H1 (cell line): ENCODE results near the gene PCNX3. TPM values are rescaled to one million over a fixed set of nuclear protein-coding genes. Genes with fewer than 3 reads are reported as not detected.

Experiments
- CTCF ChIA-PET: fragments of 300-600 bp; sonication (Branson Sonifier 250); formaldehyde crosslinking; loops from one replicate; lab custom pipeline; 2021; ENCODE audit not compliant: partially characterized antibody; lab: Charles Lee
- POLR2A ChIA-PET: fragments of 300-600 bp; sonication (Branson Sonifier 250); formaldehyde crosslinking; loops from one replicate; lab custom pipeline; 2021; ENCODE audit warnings: inconsistent platforms; ENCODE audit not compliant: partially characterized antibody; lab: Charles Lee
- DNase-seq, 2 experiments: peaks; one replicate each; pipeline versions ENCODE4 v3.0.0 to v3.0.0-alpha.2; 2010 to 2022; ENCODE audit warnings: low spot score in 2 of 2, low read depth in 1 of 2, mixed read lengths in 1 of 2
- FAIRE-seq: peaks from 2 replicates; lab custom pipeline; 2011; peaks lifted over from hg19 to GRCh38; lab: Jason Lieb, UNC
- H2AFZ ChIP-seq: 2 replicates; pipeline ENCODE4 v1.8.1; 2012; ENCODE audit warnings: low read length, inconsistent platforms
- H2AK5ac ChIP-seq: 2 replicates; pipeline ENCODE4 v1.6.1; 2013; ENCODE audit warnings: low read depth, low read length
- H2BK120ac ChIP-seq: replicated peaks from 2 replicates; pipeline ENCODE3; 2013; ENCODE audit warnings: low read depth, low read length, inconsistent platforms
- H2BK12ac ChIP-seq: 2 replicates; pipeline ENCODE4 v1.6.1; 2013; ENCODE audit warnings: low read depth, low read length
- H2BK15ac ChIP-seq: 2 replicates; pipeline ENCODE4 v1.6.1; 2013; ENCODE audit warnings: low read length
- H2BK20ac ChIP-seq: 2 replicates; pipeline ENCODE4 v1.6.1; 2013; ENCODE audit warnings: low read length
- H2BK5ac ChIP-seq: 2 replicates; pipeline ENCODE4 v1.6.1; 2013; ENCODE audit warnings: low read depth, low read length
- H3K14ac ChIP-seq: 2 replicates; pipeline ENCODE4 v1.6.1; 2013; ENCODE audit warnings: inconsistent platforms; ENCODE audit not compliant: insufficient read length
- H3K18ac ChIP-seq: 2 replicates; pipeline ENCODE4 v1.6.1; 2013; ENCODE audit warnings: low read length; ENCODE audit errors: extremely low read depth
- H3K23ac ChIP-seq: 2 replicates; pipeline ENCODE4 v1.6.1; 2013; ENCODE audit warnings: inconsistent platforms; ENCODE audit not compliant: insufficient read length
- H3K23me2 ChIP-seq: 2 replicates; pipeline ENCODE4 v1.6.1; 2013; ENCODE audit warnings: low read depth, low read length
- H3K27ac ChIP-seq: 2 replicates; pipeline ENCODE4 v1.6.1; 2011; ENCODE audit warnings: low read depth, low read length, inconsistent platforms
- H3K27me3 ChIP-seq, 4 experiments: replicated peaks in 1 of 4; 1 replicate in 1 of 4; 2 replicates in 3 of 4; pipeline versions ENCODE4 v1.6.1 to v1.8.1; 2011 to 2013; ENCODE audit warnings: low read length in 3 of 4, mild to moderate bottlenecking in 3 of 4, inconsistent platforms in 2 of 4, mixed read lengths in 2 of 4, moderate library complexity in 1 of 4; ENCODE audit not compliant: control insufficient read depth in 3 of 4, insufficient read depth in 3 of 4; ENCODE audit errors: extremely low read depth in 1 of 4
- H3K36me3 ChIP-seq, 4 experiments: 2 replicates each; pipeline versions ENCODE4 v1.6.1 to v1.8.1; 2011 to 2013; ENCODE audit warnings: mild to moderate bottlenecking in 4 of 4, low read length in 3 of 4, moderate library complexity in 2 of 4, control low read depth in 1 of 4, inconsistent platforms in 1 of 4; ENCODE audit not compliant: insufficient read depth in 4 of 4, control insufficient read depth in 2 of 4
- H3K4ac ChIP-seq: replicated peaks from 2 replicates; pipeline ENCODE3; 2013; ENCODE audit warnings: low read length, low read depth, mixed read lengths, inconsistent platforms; ENCODE audit not compliant: insufficient read length
- H3K4me1 ChIP-seq, 4 experiments: replicated peaks in 1 of 4; 1 replicate in 1 of 4; 2 replicates in 3 of 4; pipeline versions ENCODE4 v1.6.1 to v1.8.1; 2011 to 2013; ENCODE audit warnings: low read length in 3 of 4, inconsistent platforms in 2 of 4, mixed read lengths in 1 of 4; ENCODE audit not compliant: insufficient read depth in 4 of 4, control insufficient read depth in 3 of 4
- H3K4me2 ChIP-seq, 2 experiments: 2 replicates each; pipeline versions ENCODE4 v1.6.1 to v1.8.1; 2011 to 2013; ENCODE audit warnings: low read depth in 2 of 2, low read length in 2 of 2, control low read depth in 1 of 2, inconsistent platforms in 1 of 2, mild to moderate bottlenecking in 1 of 2; ENCODE audit not compliant: insufficient read depth in 1 of 2
- H3K4me3 ChIP-seq, 4 experiments: fragments of 200-600, 300-600 bp in 1 of 4; sonication (generic), shearing (Covaris generic), sonication (Bioruptor Twin) in 1 of 4; 2 replicates each; pipeline versions ENCODE4 v1.5.1 to v1.8.1; 2011 to 2016; ENCODE audit warnings: low read length in 4 of 4, low read depth in 3 of 4, control low read depth in 2 of 4, inconsistent platforms in 2 of 4, mild to moderate bottlenecking in 2 of 4, mixed read lengths in 1 of 4, moderate library complexity in 1 of 4; ENCODE audit not compliant: insufficient read depth in 2 of 4; ENCODE audit errors: extremely low read depth in 1 of 4
- H3K56ac ChIP-seq: replicated peaks from 2 replicates; pipeline ENCODE3; 2013; ENCODE audit warnings: low read depth, mild to moderate bottlenecking, mixed read lengths, low read length, inconsistent platforms; ENCODE audit not compliant: insufficient read length
- H3K79me1 ChIP-seq: 2 replicates; pipeline ENCODE4 v1.6.1; 2013; ENCODE audit warnings: low read depth, low read length, control low read depth
- H3K79me2 ChIP-seq, 2 experiments: 2 replicates each; pipeline versions ENCODE4 v1.6.1 to v1.8.1; 2012 to 2013; ENCODE audit warnings: low read length in 2 of 2, mild to moderate bottlenecking in 2 of 2, inconsistent platforms in 1 of 2; ENCODE audit not compliant: insufficient read depth in 2 of 2, control insufficient read depth in 1 of 2
- H3K9ac ChIP-seq, 4 experiments: replicated peaks in 1 of 4; 1 replicate in 1 of 4; 2 replicates in 3 of 4; pipeline versions ENCODE4 v1.6.1 to v1.8.1; 2011 to 2013; ENCODE audit warnings: low read depth in 3 of 4, low read length in 3 of 4, control low read depth in 2 of 4, mild to moderate bottlenecking in 2 of 4, moderate library complexity in 2 of 4, inconsistent platforms in 1 of 4; ENCODE audit errors: extremely low read depth in 1 of 4
- H3K9me3 ChIP-seq, 2 experiments: 2 replicates each; pipeline versions ENCODE4 v1.6.1 to v1.8.1; 2012 to 2013; ENCODE audit warnings: mild to moderate bottlenecking in 2 of 2, moderate library complexity in 2 of 2, control low read depth in 1 of 2, inconsistent platforms in 1 of 2, low read depth in 1 of 2, low read length in 1 of 2, mixed read lengths in 1 of 2; ENCODE audit not compliant: insufficient read depth in 2 of 2
- H4K20me1 ChIP-seq, 2 experiments: replicated peaks in 1 of 2; 2 replicates each; pipeline versions ENCODE3 to v1.8.1; 2011 to 2013; ENCODE audit warnings: inconsistent platforms in 2 of 2, low read length in 2 of 2, mild to moderate bottlenecking in 1 of 2; ENCODE audit not compliant: insufficient read depth in 2 of 2, control insufficient read depth in 1 of 2
- H4K5ac ChIP-seq: 2 replicates; pipeline ENCODE4 v1.6.1; 2013; ENCODE audit warnings: low read length, low read depth, mixed read lengths, inconsistent platforms; ENCODE audit not compliant: insufficient read length
- H4K8ac ChIP-seq: 2 replicates; pipeline ENCODE4 v1.8.0; 2013; ENCODE audit warnings: mild to moderate bottlenecking, moderate library complexity, low read length, inconsistent platforms; ENCODE audit not compliant: insufficient read depth; ENCODE audit errors: extremely low read depth
- H4K91ac ChIP-seq: replicated peaks from 2 replicates; pipeline ENCODE3; 2013; ENCODE audit warnings: low read length, mixed read lengths, inconsistent platforms; ENCODE audit not compliant: insufficient read length
- CHD2 ChIP-seq: IDR thresholded peaks from 2 replicates; pipeline ENCODE4 v1.6.1; 2012; ENCODE audit warnings: low read length, improper control_type of control experiment
- NANOG ChIP-seq: IDR thresholded peaks from 2 replicates; pipeline ENCODE4 v1.6.1; 2011; ENCODE audit warnings: low read length, low read depth, mild to moderate bottlenecking, inconsistent platforms; ENCODE audit not compliant: insufficient read depth, poor library complexity, severe bottlenecking
- NRF1 ChIP-seq: IDR thresholded peaks from 2 replicates; pipeline ENCODE4 v1.6.1; 2011; ENCODE audit warnings: mild to moderate bottlenecking, low read depth, low read length, improper control_type of control experiment
- PHF8 ChIP-seq: fragments of 200-600 bp; sonication (generic); conservative IDR thresholded peaks from 2 replicates; pipeline ENCODE4 v1.7.1; 2012; ENCODE audit warnings: low read depth, mild to moderate bottlenecking, inconsistent platforms, low read length, moderate library complexity
- RBBP5 ChIP-seq: IDR thresholded peaks from 2 replicates; pipeline ENCODE4 v1.7.1; 2012; ENCODE audit warnings: low read depth, mild to moderate bottlenecking, inconsistent platforms, low read length, moderate library complexity, borderline replicate concordance
- RNF2 ChIP-seq: fragments of 200-900, 300-1000 bp; sonication (generic); IDR thresholded peaks from 2 replicates; pipeline ENCODE4 v1.7.1; 2016; ENCODE audit warnings: borderline replicate concordance, low read depth, mild to moderate bottlenecking, antibody characterized with exemption, low read length; ENCODE audit not compliant: poor library complexity, severe bottlenecking; ENCODE audit errors: missing control alignments
- RXRA ChIP-seq: IDR thresholded peaks from 2 replicates; pipeline ENCODE4 v1.6.1; 2011; ENCODE audit warnings: low read depth, mild to moderate bottlenecking, low read length, moderate library complexity; ENCODE audit not compliant: insufficient read depth
- SIX5 ChIP-seq: IDR thresholded peaks from 2 replicates; pipeline ENCODE4 v1.6.1; 2011; ENCODE audit warnings: mild to moderate bottlenecking, low read depth, low read length
- SP2 ChIP-seq: IDR thresholded peaks from 2 replicates; pipeline ENCODE4 v1.6.1; 2012; ENCODE audit warnings: mild to moderate bottlenecking, low read length, inconsistent platforms
- WGBS, 2 experiments: shearing (Covaris generic) in 1 of 2; methylation state at CpG; one replicate each; pipeline versions ENCODE4 v1.1.6 to v1.1.7; 2013 to 2015; ENCODE audit warnings: low lambda C conversion rate in 2 of 2, mixed read lengths in 2 of 2, inconsistent platforms in 1 of 2, low coverage in 1 of 2, missing lambda C conversion rate in 1 of 2; ENCODE audit not compliant: insufficient replicate concordance in 2 of 2, insufficient coverage in 1 of 2, insufficient read length in 1 of 2; ENCODE audit errors: extremely low coverage in 1 of 2, missing lambda C conversion rate in 1 of 2; 5-methylcytosine and 5-hydroxymethylcytosine counted together
- polyA plus RNA-seq, 7 experiments: library from polyadenylated mRNA; depleted of rRNA in 3 of 7; stranded (reverse) in 5 of 7; unstranded in 2 of 7; fragments of >200 nt in 5 of 7; fragments of 200-250 nt in 2 of 7; gene quantifications; 1 replicate in 5 of 7; 2 replicates in 1 of 7; 4 replicates in 1 of 7; pipeline versions ENCODE4 v1.2.1 to v1.2.3, GENCODE V29; 2011 to 2013; ENCODE audit warnings: missing spikeins in 2 of 7, mixed read lengths in 2 of 7
- total RNA-seq: library from RNA; stranded (reverse); fragmentation: NEBNext Ultra II Directional; extraction: Animal tissue kit (Norgen Biotek cat#: 25700); gene quantifications from 2 replicates; pipeline ENCODE4 v1.2.1, GENCODE V29; 2021
- TF ChIP-seq, protein P1 (sequence below), 3 experiments: IDR thresholded peaks; 1 replicate in 2 of 3; 2 replicates in 1 of 3; pipeline versions ENCODE4 v1.5.1 to v1.6.1; 2011; ENCODE audit warnings: low read length in 3 of 3, mild to moderate bottlenecking in 3 of 3, inconsistent platforms in 2 of 3, low read depth in 1 of 3, moderate library complexity in 1 of 3; ENCODE audit not compliant: insufficient read depth in 1 of 3; ENCODE audit errors: control extremely low read depth in 1 of 3

PCNX3 gene
- total and polyA plus RNA-seq, 2 of the 8 experiments (the other 6 are each of a cell fraction or from before 2014, with no cell fraction given), result 27.2 to 38.8 TPM

DNA sequence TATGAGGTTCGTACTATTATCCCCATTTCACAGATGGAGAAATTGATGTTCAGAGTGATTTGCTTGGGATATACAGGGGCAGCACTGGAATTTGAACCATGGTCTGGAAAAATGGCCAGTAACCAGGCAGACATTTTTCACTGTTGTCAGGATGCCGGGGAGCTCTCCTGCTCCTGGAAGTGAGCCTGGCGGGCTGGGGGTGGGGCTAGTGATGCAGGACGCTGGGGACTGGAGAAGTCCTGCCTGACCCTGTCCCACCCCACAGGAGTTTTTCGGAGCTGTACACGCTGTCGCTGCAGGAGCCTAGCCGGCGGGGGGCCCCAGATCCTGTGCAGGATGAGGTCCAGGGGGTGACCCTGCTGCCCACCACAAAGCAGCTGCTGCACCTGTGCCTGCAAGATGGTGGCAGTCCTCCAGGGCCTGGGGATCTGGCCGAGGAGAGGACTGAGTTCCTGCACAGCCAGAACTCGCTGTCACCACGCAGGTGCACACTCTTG is 33.5 kb downstream of the PCNX3 start:
- Histone ChIP-seq H3K4me2 (no peak overlapping the region), H3K79me2 (no peaks in the 10 kb centered on the region), H2AK5ac (no peak overlapping the region), H3K79me1 (peaks cover 2% of the 10 kb centered on the region; the same call in 1 of the 2 replicates), H3K36me3 (peaks cover 0 to 3% (median under 1%) of the 10 kb centered on the region in 4 experiments; a peak in 2 of 8 replicates), H4K5ac (no peak overlapping the region), H3K4ac (no peak overlapping the region), H3K9ac (no peak overlapping the region), H3K4me3 (no peak overlapping the region), H4K8ac (no peak overlapping the region), H3K18ac (no peak overlapping the region), H3K4me1 (peaks cover 0 to 12% (median 8%) of the 10 kb centered on the region in 4 experiments; a peak in 6 of 7 replicates), H3K14ac (no peak overlapping the region), H2BK120ac (no peak overlapping the region), H2BK20ac (no peak overlapping the region), H3K56ac (no peak overlapping the region), H2BK5ac (no peak overlapping the region), H3K23ac (no peak overlapping the region), H3K23me2 (peaks cover 8% of the 10 kb centered on the region; the same call in 1 of the 2 replicates), H4K91ac (no peak overlapping the region), H3K9me3 (no peaks in the 10 kb centered on the region), H4K20me1 (peaks cover 2 to 16% of the 10 kb centered on the region in 2 experiments), H3K27me3 (peaks cover 0 to 5% (median 2%) of the 10 kb centered on the region in 4 experiments; a peak in 1 of 7 replicates), H2AFZ (no peak overlapping the region), H2BK15ac (no peak overlapping the region), H2BK12ac (no peak overlapping the region), H3K27ac (no peak overlapping the region)
- 92% methylated on average over 12 of the region's 12 CpGs; no CpG with 5 or more reads in 1 of the 2 experiments for WGBS, 2 experiments
- no peak for DNase-seq
- no peak for FAIRE-seq
- POLR2A ChIA-PET, result interaction anchor here (0.6 to 7.5 kb wide), 6 partner anchors 11 to 203 kb away, joined by 3 to 58 read pairs (median 5); partner anchors contain the start of genes PCNX3, RELA and SIPA1
- CTCF ChIA-PET, result interaction anchor here (0.6 to 2.7 kb wide), 4 partner anchors 11 to 236 kb away, joined by 3 to 21 read pairs (median 4); partner anchors contain the start of gene SIPA1
- TF ChIP-seq NANOG, result no peak
- TF ChIP-seq NRF1, result no peak
- no peak for TF ChIP-seq PHF8
- TF ChIP-seq SIX5, result no peak
- no peak for TF ChIP-seq RXRA
- TF ChIP-seq RBBP5, result no peak
- no peak for TF ChIP-seq RNF2
- TF ChIP-seq, protein P1, sequence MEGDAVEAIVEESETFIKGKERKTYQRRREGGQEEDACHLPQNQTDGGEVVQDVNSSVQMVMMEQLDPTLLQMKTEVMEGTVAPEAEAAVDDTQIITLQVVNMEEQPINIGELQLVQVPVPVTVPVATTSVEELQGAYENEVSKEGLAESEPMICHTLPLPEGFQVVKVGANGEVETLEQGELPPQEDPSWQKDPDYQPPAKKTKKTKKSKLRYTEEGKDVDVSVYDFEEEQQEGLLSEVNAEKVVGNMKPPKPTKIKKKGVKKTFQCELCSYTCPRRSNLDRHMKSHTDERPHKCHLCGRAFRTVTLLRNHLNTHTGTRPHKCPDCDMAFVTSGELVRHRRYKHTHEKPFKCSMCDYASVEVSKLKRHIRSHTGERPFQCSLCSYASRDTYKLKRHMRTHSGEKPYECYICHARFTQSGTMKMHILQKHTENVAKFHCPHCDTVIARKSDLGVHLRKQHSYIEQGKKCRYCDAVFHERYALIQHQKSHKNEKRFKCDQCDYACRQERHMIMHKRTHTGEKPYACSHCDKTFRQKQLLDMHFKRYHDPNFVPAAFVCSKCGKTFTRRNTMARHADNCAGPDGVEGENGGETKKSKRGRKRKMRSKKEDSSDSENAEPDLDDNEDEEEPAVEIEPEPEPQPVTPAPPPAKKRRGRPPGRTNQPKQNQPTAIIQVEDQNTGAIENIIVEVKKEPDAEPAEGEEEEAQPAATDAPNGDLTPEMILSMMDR (IDR thresholded peaks at IDR 0.05; ENCODE audit: control extremely low read depth in 1 of 3, insufficient read depth in 1 of 3, low read depth in 1 of 3, low read length in 3 of 3), result no peak
- no peak for TF ChIP-seq SP2
- TF ChIP-seq CHD2, result no peak
